Kasumi-1 (cell line): Measurements from ENCODE around the gene COL5A2.
A peak's percentile ranks its signal among the peaks of the same experiment; 100 is the strongest.

Experiments used
- DNase-seq, 2 experiments: peaks; one replicate each; lab custom pipeline; 2025; lab: John Stamatoyannopoulos, UW

Gene COL5A2

DNA sequence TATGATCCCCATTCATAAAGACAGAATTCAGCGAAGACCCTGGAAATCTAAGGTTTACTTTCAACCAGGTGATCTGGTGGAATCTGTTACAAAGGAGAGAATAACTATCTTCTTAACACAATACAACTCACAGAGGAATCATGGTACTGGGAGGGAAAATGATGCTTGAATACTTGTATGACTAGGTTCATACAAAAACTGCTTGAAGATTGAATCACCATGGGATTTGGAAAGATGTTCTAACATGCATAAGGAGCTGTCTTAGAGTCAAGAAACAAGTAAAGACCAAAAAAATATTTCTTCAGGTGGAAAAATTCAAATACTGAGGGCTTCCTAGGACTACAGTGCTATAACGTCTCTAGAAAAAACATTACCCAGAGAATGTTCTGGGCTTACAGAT lies 32.2 kb downstream of the COL5A2 start:
- no peak for DNase-seq

DNA sequence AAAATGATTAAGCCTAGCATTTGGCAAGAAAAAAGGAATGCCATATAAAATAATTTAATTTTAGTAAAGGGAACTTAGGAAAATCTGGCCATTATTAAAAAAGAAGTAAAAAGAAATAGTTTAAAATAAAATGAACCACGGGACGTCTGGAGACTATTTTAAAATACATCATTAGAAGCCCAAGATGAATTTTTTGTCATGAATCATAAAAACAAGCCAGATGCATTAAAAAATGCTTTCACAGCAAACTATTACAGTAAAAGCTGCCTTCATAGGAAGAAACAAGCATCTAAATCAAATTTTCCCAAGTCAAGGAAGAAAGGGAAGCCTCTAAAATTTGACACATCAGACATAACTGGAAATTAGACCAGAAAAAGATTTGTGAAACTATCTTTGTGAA lies 33.0 kb downstream of the COL5A2 start:
- no peak for DNase-seq

DNA sequence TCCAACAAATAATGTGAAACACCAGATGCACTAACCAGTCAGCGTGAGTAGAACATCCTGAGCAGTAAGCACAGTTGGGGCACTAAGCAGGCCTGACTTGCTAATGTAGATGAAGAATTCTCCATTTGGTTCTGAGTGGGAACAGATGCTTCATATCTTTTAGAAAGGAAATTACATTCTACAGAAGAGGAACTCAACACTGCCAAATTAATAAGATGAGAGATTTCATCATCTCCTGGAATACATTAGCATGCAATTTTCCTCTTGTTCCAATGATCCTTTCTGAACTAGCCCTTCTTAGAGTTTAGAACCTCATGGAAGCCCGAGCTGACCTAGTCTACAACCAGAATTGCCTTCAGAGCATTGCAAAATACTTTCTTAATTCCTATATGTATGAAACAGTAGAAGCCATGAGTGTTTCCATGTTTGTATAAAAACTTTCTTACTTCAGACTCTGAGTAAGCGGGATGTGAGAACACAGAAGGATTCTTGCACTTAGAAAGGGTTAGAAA lies 34.8 kb downstream of the COL5A2 start:
- no peak for DNase-seq

DNA sequence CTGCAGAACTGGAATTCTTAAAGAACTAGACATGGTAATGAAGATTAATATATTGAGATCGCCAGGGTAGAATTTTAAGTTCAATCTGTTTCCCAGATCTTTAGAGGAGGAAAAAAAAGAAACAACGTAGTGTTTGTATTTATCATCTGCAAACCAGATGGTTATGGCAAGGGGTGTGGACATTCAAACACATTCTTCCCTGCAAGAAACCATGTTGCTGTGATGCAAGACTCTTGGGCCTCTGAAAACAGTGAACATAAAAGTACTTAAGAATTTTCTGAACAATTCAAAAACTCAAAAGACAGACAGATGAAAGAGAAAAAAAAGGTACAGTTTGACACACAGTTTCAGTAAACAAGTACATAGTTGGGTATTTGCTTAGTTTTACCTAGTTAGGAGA lies 35.6 kb downstream of the COL5A2 start:
- DNase-seq = no peak

DNA sequence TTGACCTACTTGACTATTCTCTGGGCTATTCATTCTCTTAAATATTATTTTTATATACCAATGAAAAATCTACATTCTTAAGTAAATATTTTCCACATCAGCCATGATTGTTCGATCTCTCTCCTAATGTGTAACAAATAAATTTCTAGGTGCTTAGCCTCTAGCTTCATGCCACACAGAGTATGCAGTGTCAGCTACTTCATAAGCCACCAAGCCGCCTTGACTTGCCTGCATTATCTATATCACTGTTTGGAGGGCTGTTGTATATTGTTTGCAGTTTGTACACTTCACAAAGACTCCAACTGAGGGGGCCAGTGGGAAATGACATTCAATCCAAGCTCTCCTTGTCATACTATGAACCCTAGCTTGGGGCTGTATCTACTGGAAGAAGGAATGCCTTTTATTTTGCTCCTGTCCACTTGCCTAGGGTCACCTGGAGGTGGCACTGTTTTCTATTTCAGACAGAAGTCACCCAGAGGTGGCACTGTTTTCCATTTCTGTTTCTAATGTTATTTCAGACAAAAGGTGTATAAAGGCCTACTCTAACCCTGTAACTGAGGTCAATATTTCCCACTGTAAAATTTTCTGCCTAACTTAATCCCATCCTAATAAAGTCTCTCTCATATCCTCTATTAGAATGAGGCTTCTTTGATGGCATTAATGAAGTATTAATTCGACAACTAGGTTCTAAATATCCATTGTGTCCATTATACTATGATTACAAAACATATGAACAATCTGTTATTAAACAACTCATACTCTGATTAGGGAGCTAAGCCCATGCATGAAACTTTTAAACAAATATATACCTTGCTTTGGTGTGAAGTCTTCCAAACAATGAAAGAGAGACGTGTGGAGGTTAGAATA lies 36.4 kb downstream of the COL5A2 start:
- DNase-seq = peak; percentile 81 to 90

DNA sequence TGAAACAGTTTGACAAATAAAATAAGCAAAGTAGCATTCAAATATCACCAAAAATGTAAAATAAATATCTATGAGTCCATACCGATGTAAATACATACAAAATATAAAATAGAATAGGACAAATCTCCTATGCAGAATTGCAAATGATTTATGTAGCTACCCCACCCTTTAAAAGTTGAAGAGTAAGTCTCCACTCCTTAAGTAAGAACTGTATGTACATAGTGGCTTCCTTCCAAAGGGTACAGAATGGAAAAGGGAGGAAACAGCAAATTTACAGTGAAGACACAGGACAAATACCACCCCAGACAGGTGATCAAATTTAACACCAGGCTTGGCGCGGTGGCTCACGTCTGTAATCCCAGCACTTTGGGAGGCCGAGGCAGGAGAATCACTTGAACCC lies 40.8 kb downstream of the COL5A2 start:
- no peak for DNase-seq

DNA sequence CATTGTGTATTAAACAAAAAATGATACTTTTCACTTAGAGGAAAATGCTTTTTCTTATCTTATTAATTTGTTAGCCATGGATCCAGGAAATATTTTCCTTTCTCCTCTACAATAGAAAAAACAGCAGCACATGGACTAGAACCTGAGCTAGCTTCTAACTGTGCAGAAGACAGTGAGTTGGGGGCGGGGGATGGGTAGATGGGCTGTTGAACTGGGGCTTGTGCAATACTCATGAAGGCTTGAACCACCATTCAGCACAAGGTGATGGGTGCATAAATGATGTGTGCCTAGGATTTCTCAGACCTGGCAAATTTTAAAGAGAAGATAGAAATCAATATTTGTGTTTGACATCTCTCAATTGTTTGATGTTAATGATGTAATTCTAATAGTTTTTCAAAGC lies 42.0 kb downstream of the COL5A2 start:
- no peak for DNase-seq

DNA sequence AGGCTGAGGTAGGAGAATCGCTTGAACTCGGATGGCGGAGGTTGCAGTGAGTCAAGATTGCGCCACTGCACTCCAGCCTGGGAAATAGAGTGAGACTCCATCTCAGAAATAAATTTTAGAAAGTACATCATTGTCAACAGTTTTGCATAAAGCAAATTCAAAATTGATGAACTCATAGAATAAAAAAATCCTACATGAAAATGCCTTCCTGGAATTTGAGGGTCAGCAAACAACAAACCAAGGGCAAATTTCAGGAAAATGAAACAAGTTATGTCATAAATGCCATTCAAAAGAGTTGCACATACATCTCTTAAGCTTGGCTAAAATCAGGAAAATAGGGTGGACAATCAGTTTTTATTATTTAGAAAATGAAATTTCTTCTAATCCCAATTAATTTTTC lies 45.1 kb downstream of the COL5A2 start:
- DNase-seq = no peak

DNA sequence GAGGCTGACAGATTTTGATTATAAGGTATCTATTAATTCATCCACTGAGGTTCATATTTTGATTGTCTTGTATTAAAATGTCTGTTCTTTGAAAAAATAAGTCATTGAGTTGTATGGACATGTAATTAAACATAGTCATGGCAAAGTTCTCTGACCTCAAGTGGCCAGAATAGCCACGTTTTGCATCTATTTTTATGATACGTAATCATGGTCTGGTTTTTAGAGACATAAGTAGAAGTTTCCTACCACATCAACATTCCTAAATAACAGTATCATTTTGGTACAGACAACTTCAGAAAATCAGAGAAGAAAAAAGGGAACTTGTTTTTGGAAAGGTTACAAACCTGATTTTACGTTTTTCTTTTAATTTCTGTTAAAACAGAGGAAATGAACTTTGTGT lies 47.6 kb downstream of the COL5A2 start:
- no peak for DNase-seq

DNA sequence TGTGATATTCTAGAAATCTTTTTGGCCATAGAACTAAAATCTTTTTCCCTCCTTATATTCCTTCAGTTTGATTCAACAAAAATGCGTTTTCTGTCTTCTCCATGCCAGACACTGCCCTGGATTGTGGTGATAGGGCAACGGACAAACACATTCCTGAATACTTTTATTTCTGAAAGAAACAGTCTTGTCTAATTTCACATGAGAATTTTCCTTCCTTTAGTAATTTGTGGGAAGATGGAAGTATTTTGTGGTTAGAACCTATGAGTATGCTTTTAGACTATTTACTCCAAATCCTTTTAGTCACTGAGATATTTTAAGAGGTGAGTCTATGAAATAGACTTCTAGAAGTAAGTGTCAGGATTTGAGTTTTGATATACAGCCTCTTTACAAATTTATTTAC lies 49.6 kb downstream of the COL5A2 start:
- no peak for DNase-seq

DNA sequence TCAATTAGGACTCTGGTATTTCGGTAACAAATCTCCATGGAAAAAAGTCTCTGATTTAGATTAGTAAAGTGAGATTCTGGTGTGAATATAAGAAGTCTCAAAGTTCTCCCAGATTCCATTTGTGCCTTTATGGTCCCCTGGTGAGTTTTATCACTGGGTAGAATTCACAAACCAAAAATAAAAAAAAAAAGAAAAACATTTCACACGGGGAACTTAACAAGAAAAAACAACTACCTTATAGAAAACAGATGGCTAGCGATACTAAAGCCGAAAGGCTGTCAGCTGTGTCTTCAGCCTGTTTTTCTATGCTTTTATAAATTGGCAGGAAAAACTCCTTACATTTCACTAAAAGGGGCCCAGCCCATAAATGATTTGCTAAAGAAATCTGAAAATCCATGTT lies 50.6 kb downstream of the COL5A2 start:
- DNase-seq = no peak

DNA sequence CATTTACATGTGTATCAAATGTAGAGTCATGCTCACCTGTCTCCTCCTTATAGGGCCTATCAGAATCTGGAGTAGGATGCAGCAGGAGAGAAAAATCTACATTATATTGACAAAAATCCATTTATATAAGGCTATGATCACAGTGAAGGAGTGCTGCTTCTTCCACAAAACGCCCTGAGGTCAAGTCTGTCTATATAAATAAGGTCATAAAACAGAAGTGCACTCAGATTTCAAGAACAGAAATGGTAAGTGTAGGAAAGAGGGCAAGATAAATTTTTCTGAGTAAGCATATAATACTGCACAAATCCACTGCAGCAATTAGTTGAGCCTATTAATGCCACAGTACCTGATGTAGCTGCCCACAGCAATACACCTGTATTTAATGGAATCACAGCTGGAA lies 51.8 kb downstream of the COL5A2 start:
- DNase-seq = no peak

DNA sequence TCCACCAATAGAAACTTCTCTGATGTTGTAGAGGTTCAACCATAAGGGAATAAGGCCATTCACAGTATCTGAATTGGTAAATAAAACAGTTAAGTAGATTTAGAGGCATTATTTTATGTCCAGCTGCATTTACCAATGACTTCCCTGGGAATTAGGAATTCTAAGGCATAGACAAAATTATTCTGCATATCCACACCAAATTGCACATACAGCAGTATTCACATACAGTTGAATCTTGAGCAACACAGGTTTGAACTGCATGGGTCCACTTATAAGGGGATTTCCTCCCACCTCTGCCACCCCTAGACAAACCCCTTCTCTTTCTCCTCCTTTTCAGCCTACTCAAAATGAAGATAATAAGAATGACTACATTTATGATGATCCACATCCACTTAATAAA lies 54.4 kb downstream of the COL5A2 start:
- DNase-seq = no peak

DNA sequence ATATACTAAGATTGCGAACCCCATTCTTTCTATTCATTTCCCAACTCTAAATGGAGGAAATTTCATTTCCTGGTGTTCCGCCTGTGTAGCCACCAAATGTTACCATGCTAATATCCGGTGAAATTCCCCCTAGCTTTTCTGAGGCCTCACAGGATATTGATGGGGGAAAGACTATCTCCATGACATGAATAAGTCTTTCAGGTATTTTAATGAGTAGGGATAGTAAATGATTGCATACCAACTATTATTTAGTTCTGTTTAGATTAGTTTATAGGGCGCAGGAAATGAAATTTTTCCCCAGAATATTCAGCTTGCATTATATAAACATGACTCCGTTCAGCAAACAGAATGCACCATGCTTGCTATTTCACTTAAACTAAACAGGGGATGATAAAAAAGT lies 55.4 kb downstream of the COL5A2 start:
- no peak for DNase-seq

DNA sequence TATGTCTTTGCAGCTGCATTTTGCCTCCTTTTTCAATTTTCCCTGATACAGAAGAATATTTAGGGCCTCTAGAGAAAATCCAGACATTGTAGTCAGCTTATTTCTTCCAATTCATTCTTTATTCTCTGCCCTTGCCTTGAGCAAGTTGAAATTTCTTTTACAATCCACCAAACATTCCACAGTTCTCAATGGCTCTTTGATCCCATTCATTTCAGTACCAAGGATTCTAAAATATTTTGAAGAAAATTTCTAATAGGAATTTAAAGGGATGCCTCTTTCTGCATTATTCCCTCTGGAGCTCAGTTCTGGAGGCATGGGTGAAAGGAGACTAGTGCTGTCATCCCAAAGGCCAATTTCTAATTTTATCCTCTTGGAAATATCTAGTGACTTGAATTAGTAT lies 61.2 kb downstream of the COL5A2 start:
- no peak for DNase-seq

DNA sequence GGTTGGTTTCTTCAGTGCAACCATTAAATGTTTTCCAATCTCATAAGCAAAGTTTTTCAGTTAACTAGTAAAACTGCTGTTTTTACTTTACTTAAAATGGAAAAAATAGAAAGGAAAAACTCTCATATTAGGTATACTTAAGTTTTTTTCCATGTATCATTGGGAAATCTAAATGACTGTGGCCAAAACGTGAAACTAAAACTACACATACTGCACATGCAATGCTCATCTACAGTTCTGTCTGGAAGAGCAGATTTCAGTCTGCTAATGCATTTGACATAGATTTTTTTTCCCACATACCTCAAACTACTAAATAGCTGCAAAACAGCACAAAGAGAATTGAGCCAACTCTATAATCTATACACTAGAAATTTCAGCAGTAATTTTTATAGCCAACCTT lies 62.6 kb downstream of the COL5A2 start:
- no peak for DNase-seq

DNA sequence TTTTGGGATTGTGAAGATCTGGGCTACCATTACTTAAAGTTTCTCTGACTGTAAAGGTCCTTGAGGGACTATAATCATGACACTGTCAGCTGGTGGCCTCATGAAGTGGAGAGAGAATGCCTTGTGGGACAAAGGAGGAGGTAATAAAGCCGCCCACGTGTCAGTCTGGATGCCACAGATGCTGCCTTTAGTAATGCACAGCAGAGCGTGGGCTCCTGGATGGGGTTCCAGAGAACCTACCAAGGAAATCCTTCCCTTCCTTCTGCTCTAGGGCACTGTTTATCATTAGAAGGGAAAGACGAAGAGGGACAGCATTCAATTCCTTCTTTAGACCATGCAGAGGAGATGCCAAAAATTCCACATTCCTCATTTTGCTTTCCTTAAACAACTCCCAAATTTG lies 63.5 kb downstream of the COL5A2 start:
- DNase-seq = no peak

DNA sequence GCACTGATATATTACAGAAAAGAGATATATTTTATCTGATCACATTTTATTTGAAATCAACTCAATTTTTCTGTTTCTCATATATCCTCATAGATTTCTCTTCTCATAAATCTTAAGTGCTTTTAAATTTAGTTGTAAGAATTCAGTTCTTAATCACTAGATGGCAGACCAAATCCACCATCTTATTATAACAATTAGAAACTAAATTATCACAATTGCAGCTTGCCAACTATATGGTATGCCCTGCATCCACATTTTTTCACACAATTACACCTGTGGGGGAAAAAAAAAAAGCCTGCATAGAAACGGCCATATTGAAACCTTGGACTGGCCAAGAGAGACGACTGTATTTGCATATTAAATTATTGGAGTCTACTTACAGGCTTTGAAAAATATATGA lies 64.4 kb downstream of the COL5A2 start:
- DNase-seq = peak; percentile 24 to 35

DNA sequence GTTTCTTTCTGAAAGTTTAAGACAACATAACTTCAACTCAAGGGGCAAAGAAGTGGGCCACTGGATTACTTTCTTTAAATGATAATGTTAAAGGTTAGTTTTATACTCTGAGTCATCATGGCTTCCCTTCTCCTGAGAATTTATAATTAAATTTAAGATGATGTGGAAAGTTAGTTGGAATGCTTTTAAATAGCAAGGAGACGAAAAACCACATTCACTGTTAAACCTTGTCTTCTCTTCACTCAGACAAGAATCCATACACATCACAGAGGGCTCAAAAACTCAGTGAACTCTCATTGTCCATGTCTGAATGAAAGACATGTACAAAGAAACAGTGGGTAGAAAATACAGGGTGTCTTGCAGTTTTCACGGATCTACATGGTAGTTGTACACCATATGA lies 65.6 kb downstream of the COL5A2 start:
- no peak for DNase-seq

DNA sequence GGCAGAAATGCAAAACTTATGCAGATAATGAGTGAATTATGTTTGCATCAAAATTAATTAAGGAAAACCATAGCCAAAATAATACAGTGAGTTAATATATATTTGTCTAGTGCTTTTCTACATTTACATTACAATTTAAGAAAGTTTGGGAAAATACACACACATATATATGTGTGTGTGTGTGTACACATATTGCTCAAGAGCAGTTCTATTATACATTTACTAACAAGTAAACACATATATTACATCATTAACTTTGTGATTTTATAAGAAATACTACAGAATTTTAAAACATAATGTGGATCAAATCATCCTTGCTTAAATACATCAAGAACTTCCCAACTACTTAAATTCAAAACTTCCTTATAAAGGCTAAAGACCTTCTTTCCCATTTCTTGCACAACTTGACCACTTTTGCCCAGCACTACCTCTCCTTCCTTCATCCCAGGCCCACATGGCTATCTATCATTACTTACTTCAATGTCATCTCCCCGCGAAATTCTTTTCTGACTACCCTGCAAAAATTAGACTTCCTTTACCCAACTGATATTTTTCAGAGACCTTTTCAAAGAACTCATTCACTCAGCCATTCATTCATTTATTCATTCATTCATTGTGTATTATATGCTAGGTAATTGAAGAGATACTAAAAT lies 68.4 kb downstream of the COL5A2 start:
- no peak for DNase-seq

DNA sequence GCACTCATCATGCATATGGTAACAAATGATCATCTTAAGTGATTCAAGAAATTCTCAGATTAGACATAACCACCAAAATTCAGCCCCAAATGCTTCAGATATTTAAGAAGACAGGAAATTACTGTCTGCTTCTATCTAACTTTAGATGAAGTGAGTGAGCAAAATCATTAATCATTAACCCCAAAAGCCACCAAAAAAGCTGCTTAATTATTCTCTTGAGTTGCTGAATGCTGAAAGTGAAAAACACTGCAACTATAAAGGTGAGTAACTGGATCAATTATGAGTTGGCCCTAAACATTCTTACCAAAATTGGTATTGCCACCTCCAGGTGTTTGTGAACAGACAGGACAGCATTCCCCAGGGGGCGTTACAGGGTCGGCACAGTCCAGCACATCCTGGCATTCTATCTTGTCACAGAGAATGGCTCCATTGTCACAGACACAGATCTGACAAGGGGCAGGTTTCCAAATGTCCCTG lies 69.6 kb downstream of the COL5A2 start:
- DNase-seq = no peak

DNA sequence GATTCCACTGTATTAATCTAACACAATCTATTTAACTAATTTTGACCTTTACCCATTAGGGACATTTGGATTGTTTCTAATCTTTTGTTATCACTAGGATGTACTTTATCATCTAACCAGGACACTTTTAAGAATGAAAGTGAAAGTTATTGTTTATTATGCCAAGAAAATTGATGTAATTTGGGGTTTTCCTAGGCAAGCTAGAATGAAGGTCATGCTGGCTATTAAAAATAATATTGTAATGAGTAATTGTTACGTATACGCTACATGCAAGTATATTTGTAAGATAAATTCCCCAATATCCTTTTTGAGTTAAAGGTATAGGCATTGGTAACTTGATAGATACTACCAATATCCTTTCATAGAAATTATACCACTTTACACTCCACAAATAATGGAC lies 74.6 kb downstream of the COL5A2 start:
- DNase-seq = no peak

DNA sequence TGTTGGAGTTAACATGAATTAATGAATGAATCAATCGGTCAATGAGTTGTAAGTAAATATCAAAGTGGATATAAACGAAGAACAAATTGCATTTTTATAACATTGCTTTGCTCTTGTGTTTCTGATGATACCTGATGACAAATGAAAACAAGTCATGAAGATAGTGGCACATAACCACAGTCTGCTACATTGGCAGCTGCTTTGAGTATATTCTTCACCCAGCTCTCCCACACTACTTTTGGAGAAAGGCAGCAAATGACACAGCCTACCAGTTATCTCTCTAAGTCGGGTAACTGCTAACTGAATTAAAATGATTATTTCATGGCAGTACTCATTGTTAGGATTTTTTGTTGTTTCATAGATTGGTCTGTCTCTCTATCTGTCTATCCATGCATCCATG lies 76.8 kb downstream of the COL5A2 start:
- DNase-seq = no peak
